Ovary (tissue), 3 donors: ENCODE results near the gene ST6GALNAC3.

Experiments
- EP300 ChIP-seq: sonication (generic); formaldehyde crosslinking; IDR thresholded peaks from one replicate; pipeline ENCODE4 v1.6.1; 2017; ENCODE audit warnings: antibody characterized with exemption
- TF ChIP-seq, protein P1 (sequence below), 3 donors: fragments of 450-650 bp in 2 of 3; fragments of 200-600 bp in 1 of 3; IDR thresholded peaks; one replicate each; pipeline versions ENCODE4 v1.5.1 to v1.8.0; 2016 to 2022; ENCODE audit warnings: antibody characterized with exemption in 3 of 3, mild to moderate bottlenecking in 1 of 3
- donor health status: DM: no; HTN: no; CAD: no.

DNA sequence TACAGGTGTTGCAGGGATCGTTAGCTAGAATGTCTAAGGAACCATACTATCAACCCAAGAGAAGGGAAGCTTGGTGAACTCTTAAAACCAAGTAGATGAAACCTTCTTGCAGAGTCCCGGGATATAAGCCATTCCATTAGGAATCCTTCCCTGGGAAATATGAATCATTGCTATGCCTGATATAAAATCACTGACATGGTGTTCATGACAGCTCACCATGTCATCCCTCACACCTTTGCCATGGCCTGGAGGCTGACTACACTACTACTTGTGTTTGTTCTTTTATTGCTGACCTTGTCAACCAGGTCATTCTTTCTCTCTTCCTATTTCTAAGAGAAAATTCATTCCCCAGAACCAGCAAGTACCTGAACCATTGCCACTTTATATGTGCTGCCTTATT is 12.1 kb downstream of the ST6GALNAC3 start:
- no peak for TF ChIP-seq EP300
- TF ChIP-seq, protein P1, sequence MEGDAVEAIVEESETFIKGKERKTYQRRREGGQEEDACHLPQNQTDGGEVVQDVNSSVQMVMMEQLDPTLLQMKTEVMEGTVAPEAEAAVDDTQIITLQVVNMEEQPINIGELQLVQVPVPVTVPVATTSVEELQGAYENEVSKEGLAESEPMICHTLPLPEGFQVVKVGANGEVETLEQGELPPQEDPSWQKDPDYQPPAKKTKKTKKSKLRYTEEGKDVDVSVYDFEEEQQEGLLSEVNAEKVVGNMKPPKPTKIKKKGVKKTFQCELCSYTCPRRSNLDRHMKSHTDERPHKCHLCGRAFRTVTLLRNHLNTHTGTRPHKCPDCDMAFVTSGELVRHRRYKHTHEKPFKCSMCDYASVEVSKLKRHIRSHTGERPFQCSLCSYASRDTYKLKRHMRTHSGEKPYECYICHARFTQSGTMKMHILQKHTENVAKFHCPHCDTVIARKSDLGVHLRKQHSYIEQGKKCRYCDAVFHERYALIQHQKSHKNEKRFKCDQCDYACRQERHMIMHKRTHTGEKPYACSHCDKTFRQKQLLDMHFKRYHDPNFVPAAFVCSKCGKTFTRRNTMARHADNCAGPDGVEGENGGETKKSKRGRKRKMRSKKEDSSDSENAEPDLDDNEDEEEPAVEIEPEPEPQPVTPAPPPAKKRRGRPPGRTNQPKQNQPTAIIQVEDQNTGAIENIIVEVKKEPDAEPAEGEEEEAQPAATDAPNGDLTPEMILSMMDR (IDR thresholded peaks at IDR 0.05) = no peak
